Chondrocyte (in vitro differentiated cells): ENCODE results near the gene FCHO1. TPM values are rescaled to one million over a fixed set of nuclear protein-coding genes. Genes with fewer than 3 reads are reported as not detected.

ENCODE experiments used
- DNase-seq: peaks from one replicate; pipeline ENCODE4 v3.0.0; 2021; ENCODE audit warnings: mixed read lengths, low spot score
- H3K27ac Mint-ChIP-seq: one replicate; pipeline ENCODE4 v1.8.0; 2021; ENCODE audit warnings: mild to moderate bottlenecking, moderate library complexity, mixed read lengths; ENCODE audit not compliant: unreplicated experiment
- H3K27me3 Mint-ChIP-seq: 2 replicates; pipeline ENCODE4 v1.8.0; 2021; ENCODE audit warnings: low read depth, mixed read lengths
- H3K36me3 Mint-ChIP-seq: 2 replicates; pipeline ENCODE4 v1.8.0; 2021; ENCODE audit warnings: low read depth, mixed read lengths
- H3K4me1 Mint-ChIP-seq: 2 replicates; pipeline ENCODE4 v1.8.0; 2021; ENCODE audit warnings: low read depth, mild to moderate bottlenecking, mixed read lengths
- H3K4me3 Mint-ChIP-seq: one replicate; pipeline ENCODE4 v1.8.0; 2021; ENCODE audit warnings: mild to moderate bottlenecking, moderate library complexity, mixed read lengths; ENCODE audit not compliant: unreplicated experiment
- H3K9me3 Mint-ChIP-seq: 2 replicates; pipeline ENCODE4 v1.8.0; 2021; ENCODE audit warnings: low read depth, mixed read lengths
- total RNA-seq: library from RNA; stranded (reverse); gene quantifications from 3 replicates; pipeline ENCODE4 v1.2.1, GENCODE V29; 2021
- TF ChIP-seq, protein P1 (sequence below): fragments of 200-600 bp; sonication (generic); IDR thresholded peaks from 2 replicates; pipeline ENCODE4 v1.5.0; 2021; ENCODE audit warnings: antibody characterized with exemption, mild to moderate bottlenecking, moderate library complexity

FCHO1 gene
- total RNA-seq, 1 donor from 2014 or later = 0.70 TPM

DNA sequence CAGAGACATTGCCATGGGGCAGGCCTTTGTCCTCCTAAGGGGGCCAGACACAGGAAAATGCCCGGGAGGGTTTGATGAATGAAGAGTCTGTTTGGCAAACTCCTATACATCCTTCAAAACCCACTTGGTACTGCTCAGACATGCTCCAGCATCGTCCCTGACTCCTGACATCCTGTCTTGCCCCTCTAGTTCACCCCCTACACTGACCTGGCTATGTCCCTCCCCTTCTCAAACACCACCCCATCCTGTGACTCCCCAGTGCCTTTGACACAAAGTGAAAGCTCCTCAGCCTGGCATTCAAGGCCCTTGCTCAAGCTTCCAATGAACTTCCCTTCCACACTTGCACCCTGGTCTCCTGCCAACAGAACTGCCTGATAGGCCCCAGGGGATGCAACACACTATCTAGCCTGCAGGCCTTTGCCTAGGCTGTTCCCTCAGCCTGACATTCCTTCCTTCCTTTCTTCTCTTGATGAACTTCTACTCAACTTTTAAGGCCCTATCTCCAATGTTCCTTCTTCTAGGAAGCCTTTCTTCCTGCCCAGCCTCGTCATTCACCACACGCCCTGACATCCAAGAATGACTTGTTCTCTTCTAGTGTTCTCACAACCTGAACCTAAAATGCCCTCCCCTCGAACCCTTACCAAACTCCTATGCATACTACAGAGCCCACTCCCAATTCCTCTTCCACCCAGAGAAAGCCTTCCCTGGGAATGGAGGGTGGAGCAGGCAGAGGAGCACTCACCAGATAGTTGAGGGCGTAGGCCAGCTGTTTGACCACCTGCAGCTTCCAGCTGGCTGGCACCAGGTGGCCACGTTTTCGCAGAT, 84.1 kb downstream of the FCHO1 start:
- no peaks in the 10 kb centered on the region for H3K9me3 Mint-ChIP-seq
- H3K27ac Mint-ChIP-seq = no peak overlapping the region
- peaks cover 9% of the 10 kb centered on the region for H3K27me3 Mint-ChIP-seq
- TF ChIP-seq, protein P1, sequence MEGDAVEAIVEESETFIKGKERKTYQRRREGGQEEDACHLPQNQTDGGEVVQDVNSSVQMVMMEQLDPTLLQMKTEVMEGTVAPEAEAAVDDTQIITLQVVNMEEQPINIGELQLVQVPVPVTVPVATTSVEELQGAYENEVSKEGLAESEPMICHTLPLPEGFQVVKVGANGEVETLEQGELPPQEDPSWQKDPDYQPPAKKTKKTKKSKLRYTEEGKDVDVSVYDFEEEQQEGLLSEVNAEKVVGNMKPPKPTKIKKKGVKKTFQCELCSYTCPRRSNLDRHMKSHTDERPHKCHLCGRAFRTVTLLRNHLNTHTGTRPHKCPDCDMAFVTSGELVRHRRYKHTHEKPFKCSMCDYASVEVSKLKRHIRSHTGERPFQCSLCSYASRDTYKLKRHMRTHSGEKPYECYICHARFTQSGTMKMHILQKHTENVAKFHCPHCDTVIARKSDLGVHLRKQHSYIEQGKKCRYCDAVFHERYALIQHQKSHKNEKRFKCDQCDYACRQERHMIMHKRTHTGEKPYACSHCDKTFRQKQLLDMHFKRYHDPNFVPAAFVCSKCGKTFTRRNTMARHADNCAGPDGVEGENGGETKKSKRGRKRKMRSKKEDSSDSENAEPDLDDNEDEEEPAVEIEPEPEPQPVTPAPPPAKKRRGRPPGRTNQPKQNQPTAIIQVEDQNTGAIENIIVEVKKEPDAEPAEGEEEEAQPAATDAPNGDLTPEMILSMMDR = no peak
- no peak for DNase-seq
- no peaks in the 10 kb centered on the region for H3K36me3 Mint-ChIP-seq
- H3K4me1 Mint-ChIP-seq = peaks cover 6% of the 10 kb centered on the region
- no peak overlapping the region for H3K4me3 Mint-ChIP-seq

DNA sequence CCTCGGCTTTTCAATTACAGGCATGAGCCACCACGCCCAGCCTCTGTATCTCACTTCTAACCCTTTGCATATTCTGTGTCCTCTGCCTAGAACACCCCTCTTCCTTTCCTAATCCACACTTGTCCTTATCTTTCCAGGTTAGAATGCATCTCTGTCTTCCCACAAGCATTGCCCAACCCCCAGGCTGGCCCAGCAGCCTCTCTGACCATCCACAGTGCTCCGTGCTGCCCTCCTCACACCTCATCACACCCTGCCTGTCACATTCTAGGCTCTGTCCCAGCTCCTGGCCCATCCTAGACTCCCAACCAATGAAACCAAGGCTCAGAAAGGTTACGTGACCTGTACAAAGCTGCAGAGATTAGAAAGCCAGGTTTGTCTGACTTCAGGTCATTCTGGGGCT, 85.3 kb downstream of the FCHO1 start:
- Mint-ChIP-seq H3K4me1 (peaks cover 11% of the 10 kb centered on the region), H3K36me3 (no peaks in the 10 kb centered on the region), H3K9me3 (no peaks in the 10 kb centered on the region), H3K4me3 (no peak overlapping the region), H3K27me3 (peaks cover 8% of the 10 kb centered on the region), H3K27ac (no peak overlapping the region)
- no peak for DNase-seq
- TF ChIP-seq, protein P1 = no peak

DNA sequence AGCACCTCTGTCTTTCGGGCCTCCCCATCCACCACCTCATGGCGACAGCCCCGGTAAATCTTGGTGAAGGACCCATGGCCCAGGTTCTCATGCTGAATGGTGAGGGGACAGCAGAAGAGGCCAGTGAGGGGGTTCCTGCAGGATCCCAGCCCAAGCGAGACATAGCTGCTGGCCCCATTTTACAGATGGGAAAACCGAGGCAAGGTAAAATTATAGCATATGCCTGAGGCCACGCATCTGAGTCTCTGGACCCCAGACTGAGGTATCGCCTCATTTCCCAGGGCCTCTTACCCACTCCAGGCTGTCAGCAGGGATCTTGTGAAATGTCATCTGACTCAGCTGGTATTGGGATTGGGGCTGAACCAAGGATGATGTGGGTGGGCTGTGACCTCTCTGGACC, 86.7 kb downstream of the FCHO1 start:
- no peak overlapping the region for H3K4me3 Mint-ChIP-seq
- H3K4me1 Mint-ChIP-seq = peaks cover 19% of the 10 kb centered on the region
- peaks cover 8% of the 10 kb centered on the region for H3K27me3 Mint-ChIP-seq
- DNase-seq = no peak
- no peaks in the 10 kb centered on the region for H3K9me3 Mint-ChIP-seq
- TF ChIP-seq, protein P1 = no peak
- no peak overlapping the region for H3K27ac Mint-ChIP-seq
- H3K36me3 Mint-ChIP-seq = no peaks in the 10 kb centered on the region

Other genes with a start within 250 kb of the FCHO1 start
- 73.7 to 112 TPM (median 108 TPM) in 3 replicates for gene PGLS, start 239.8 kb upstream of the FCHO1 start, total RNA-seq
- 113 to 146 TPM (median 140 TPM) in 3 replicates for gene COLGALT1, start 195.8 kb upstream of the FCHO1 start, total RNA-seq
- 2.0 to 3.9 TPM (median 2.1 TPM) in 3 replicates for gene UNC13A, start 63.1 kb upstream of the FCHO1 start, total RNA-seq
- 34.7 to 64.4 TPM (median 61.3 TPM) in 3 replicates for gene MAP1S, start 32.0 kb upstream of the FCHO1 start, total RNA-seq
- gene B3GNT3, start 43.7 kb downstream of the FCHO1 start, total RNA-seq = not detected in 3 replicates
- not detected in 3 replicates for gene INSL3, start 70.0 kb downstream of the FCHO1 start, total RNA-seq
- 2.3 to 7.7 TPM (median 6.9 TPM) in 3 replicates for gene JAK3, start 96.5 kb downstream of the FCHO1 start, total RNA-seq
- gene RPL18A, start 108.4 kb downstream of the FCHO1 start, total RNA-seq = 1,165 to 1,501 TPM (median 1,234 TPM) in 3 replicates
- not detected in 3 replicates for gene SLC5A5, start 120.5 kb downstream of the FCHO1 start, total RNA-seq
- gene CCDC124, start 181.5 kb downstream of the FCHO1 start, total RNA-seq = 71.9 to 94.6 TPM (median 77.4 TPM) in 3 replicates
- 0.31 TPM in 1 of 3 replicates, not detected in the others for gene KCNN1, start 215.6 kb downstream of the FCHO1 start, total RNA-seq